NCI-H82 treated with DMSO at 0.1 percent for 48 hours (cell line): ENCODE data around the gene PAGR1.
A peak's percentile ranks its signal among the peaks of the same experiment; 100 is the strongest.
"Not testable (repeated sequence)": the region's sequence is repeated elsewhere in the genome, so short reads cannot be mapped to it uniquely, and the experiment has no call there.

Experiments used
- DNase-seq: peaks from one replicate; lab custom pipeline; 2025; ENCODE audit not compliant: unreplicated experiment; lab: John Stamatoyannopoulos, UW

The PAGR1 gene

DNA sequence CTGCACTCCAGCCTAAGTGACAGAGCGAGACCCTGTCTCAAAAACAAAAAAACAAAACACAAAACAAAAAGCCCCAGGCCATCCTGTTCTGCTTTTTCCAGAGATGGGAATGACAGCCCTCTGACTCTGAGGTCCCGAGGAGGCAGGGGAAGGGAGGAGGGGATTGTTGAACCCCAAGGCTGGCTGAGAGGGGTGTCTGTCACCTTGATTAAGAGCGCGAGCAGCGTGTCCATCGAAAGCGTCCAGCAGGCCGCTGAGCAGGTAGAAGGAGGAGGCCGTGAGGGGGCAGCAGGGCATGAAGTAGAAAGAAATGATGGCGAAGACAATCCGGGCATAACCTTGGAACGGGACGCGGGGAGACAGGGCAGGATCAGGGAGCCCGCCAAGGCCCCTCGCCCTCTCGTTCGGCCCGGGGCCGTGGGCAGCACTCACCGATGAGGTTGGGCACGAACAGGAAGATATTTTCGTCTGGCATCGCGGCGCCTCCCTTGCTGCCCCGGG is 46.5 kb downstream of the PAGR1 start:
- DNase-seq, result no peak

DNA sequence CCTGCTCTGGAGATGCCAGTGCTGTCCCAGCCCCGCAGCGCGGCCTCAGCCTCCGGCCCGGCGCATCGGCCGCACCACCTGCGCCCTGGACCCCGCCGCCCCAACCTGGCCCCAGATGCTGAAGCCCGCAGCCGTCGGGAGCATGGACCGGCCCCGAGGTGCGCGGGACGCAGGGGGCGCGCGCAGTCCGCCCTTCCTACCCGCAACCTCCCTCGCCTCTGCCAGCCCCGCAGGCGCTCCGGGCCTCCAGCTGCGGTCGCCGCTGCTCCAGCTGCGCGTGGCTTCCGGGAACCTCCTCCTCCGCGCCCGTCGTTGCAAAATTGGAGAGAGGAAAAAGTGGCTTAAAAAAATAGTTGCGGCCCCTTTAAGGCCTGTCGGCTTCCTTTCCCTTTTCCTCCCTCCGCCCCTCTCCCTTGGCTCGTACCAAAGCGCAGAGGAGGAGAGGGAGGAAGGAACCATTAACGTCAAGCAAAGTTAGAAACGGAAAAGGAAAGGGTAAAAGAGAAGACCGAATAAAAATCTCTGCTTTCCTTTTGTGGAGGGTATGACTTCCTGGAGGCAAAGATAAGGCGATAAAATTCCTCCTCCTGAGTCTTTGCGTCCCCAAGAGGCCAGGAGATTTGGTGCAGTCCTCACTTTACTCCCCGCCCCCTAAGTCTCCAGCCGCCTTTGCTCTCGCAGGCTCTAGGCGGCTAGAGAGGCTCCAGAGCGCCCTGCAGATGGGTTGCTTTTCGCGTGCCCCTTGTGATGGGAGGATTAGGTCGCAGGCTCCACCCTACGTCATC is 47.1 kb downstream of the PAGR1 start, which contains the start of gene CDIPT:
CDIPT (minus strand) TSS at position 343 of the 785 bp plus-strand sequence. CDS start 369 bp downstream, outside the sequence.
- peak; percentile 84 for DNase-seq

GRCh38 chr16:29863669-29863984 is 47.7 kb downstream of the PAGR1 start:
- DNase-seq, result no peak

GRCh38 chr16:29864205-29864604 is 48.3 kb downstream of the PAGR1 start:
- DNase-seq, result no peak

DNA sequence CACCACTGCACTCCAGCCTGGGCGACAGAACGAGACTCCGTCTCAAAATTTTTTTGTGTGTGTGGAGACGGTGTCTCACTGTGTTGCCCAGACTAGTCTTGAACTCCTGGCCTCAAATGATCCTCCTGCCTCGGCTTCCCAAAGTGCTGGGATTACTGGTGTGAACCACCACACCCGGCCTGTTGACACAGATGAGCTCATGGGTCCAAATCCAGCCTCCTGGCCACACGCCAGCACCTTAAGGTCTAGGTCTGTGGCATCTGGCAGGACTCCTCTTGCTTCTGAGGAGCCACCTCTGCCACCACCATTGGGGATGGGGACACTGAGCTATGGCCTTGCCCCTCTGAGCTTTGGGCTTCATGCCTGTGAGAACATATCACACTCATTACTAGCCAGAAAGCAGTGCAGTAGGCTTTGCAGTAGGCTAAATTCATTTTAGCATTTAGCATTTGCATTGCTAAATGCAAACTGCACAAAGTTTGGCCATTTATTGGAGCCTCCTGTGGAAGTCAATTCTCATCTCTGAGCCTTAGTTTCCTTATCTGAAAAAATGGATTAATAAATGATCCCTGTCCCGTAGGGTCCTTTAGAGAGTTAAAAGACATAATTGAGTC is 52.6 kb downstream of the PAGR1 start:
- peak; percentile 24 for DNase-seq

DNA sequence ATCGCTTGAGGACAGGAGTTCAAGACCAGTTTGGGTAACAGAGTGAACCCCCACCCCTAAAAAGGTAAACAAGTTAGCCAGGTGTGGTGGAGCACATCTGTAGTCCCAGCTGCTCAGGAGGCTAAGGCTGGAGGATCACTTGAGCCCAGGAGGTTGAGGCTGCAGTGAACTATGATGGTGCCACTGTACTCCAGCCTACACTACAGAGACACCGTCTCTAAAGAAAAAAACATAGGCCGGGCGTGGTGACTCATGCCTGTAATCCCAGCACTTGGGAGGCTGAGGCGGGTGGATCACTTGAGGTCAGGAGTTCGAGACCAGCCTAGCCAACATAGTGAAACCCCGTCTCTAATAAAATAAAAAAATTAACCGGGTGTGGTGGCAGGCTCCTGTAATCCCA is 53.1 kb downstream of the PAGR1 start:
- DNase-seq, result not testable (repeated sequence)
